HUES6 (cell line): Measurements from ENCODE around the gene C19orf47.
A peak's percentile ranks its signal among the peaks of the same experiment; 100 is the strongest.
"Not testable (repeated sequence)": the region's sequence is repeated elsewhere in the genome, so short reads cannot be mapped to it uniquely, and the experiment has no call there.

Source experiments
- H3K27ac ChIP-seq: 2 replicates; pipeline ENCODE4 v1.7.0; 2013; ENCODE audit warnings: low read depth, mild to moderate bottlenecking, low read length, inconsistent platforms
- H3K27me3 ChIP-seq: 2 replicates; pipeline ENCODE4 v1.6.1; 2013; ENCODE audit warnings: low read length; ENCODE audit not compliant: control insufficient read depth, insufficient read depth
- H3K36me3 ChIP-seq: 2 replicates; pipeline ENCODE4 v1.6.1; 2013; ENCODE audit warnings: low read length; ENCODE audit not compliant: control insufficient read depth, insufficient read depth
- H3K4me1 ChIP-seq: 2 replicates; pipeline ENCODE4 v1.6.1; 2013; ENCODE audit warnings: low read length; ENCODE audit not compliant: control insufficient read depth, insufficient read depth
- H3K4me3 ChIP-seq: 2 replicates; pipeline ENCODE4 v1.5.1; 2013; ENCODE audit warnings: low read depth, low read length
- H3K9ac ChIP-seq: one replicate; pipeline ENCODE4 v1.6.1; 2013; ENCODE audit warnings: mild to moderate bottlenecking, low read length
- H3K9me3 ChIP-seq: 2 replicates; pipeline ENCODE4 v1.6.1; 2013; ENCODE audit warnings: low read depth, low read length; ENCODE audit not compliant: control insufficient read depth, insufficient read depth

Gene C19orf47

GRCh38 chr19:40374084-40374483, 25.9 kb upstream of the C19orf47 start:
- no peaks in the 10 kb centered on the region for H3K4me1 ChIP-seq
- no peaks in the 10 kb centered on the region for H3K27me3 ChIP-seq
- no peaks in the 10 kb centered on the region for H3K9me3 ChIP-seq
- H3K4me3 ChIP-seq = no peak overlapping the region
- no peak overlapping the region for H3K9ac ChIP-seq
- H3K36me3 ChIP-seq = peaks cover 77% of the 10 kb centered on the region
- H3K27ac ChIP-seq = no peak overlapping the region

GRCh38 chr19:40371802-40372122, 23.6 kb upstream of the C19orf47 start:
- no peak overlapping the region for H3K27ac ChIP-seq
- no peak overlapping the region for H3K4me3 ChIP-seq
- no peaks in the 10 kb centered on the region for H3K27me3 ChIP-seq
- H3K36me3 ChIP-seq = peaks cover 73% of the 10 kb centered on the region
- no peaks in the 10 kb centered on the region for H3K9me3 ChIP-seq
- peaks cover 8% of the 10 kb centered on the region for H3K4me1 ChIP-seq
- no peak overlapping the region for H3K9ac ChIP-seq

- peaks cover 67% of the 10 kb centered on the region for H3K36me3 ChIP-seq
- H3K9ac ChIP-seq = no peak overlapping the region
- no peak overlapping the region for H3K27ac ChIP-seq
Measured at GRCh38 chr19:40370997-40371801, 23.0 kb upstream of the C19orf47 start.

GRCh38 chr19:40370253-40370652, 22.1 kb upstream of the C19orf47 start:
- not testable (repeated sequence) for H3K9me3 ChIP-seq, H3K4me3 ChIP-seq, H3K27ac ChIP-seq, H3K9ac ChIP-seq, H3K27me3 ChIP-seq
- Histone ChIP-seq H3K36me3 (peaks cover 61% of the 10 kb centered on the region), H3K4me1 (peaks cover 19% of the 10 kb centered on the region)

More at GRCh38 chr19:40370997-40371801, 23.0 kb upstream of the C19orf47 start:
- H3K4me1 ChIP-seq = peaks cover 13% of the 10 kb centered on the region
- no peaks in the 10 kb centered on the region for H3K27me3 ChIP-seq
- no peaks in the 10 kb centered on the region for H3K9me3 ChIP-seq
- no peak overlapping the region for H3K4me3 ChIP-seq

- Histone ChIP-seq H3K4me1 (peaks cover 21% of the 10 kb centered on the region), H3K27me3 (no peaks in the 10 kb centered on the region), H3K9me3 (no peaks in the 10 kb centered on the region), H3K36me3 (peaks cover 61% of the 10 kb centered on the region), H3K4me3 (no peak overlapping the region), H3K27ac (no peak overlapping the region), H3K9ac (no peak overlapping the region)
Measured at GRCh38 chr19:40369797-40370196, 21.6 kb upstream of the C19orf47 start.

- H3K27ac ChIP-seq = no peak overlapping the region
- peaks cover 21% of the 10 kb centered on the region for H3K4me1 ChIP-seq
- H3K4me3 ChIP-seq = no peak overlapping the region
- H3K9ac ChIP-seq = no peak overlapping the region
- no peaks in the 10 kb centered on the region for H3K27me3 ChIP-seq
- no peaks in the 10 kb centered on the region for H3K9me3 ChIP-seq
- peaks cover 47% of the 10 kb centered on the region for H3K36me3 ChIP-seq
Measured at GRCh38 chr19:40367577-40368434, 19.6 kb upstream of the C19orf47 start.

- Histone ChIP-seq H3K4me1 (peaks cover 21% of the 10 kb centered on the region), H3K4me3 (peak overlapping the region; percentile 77), H3K27me3 (no peaks in the 10 kb centered on the region), H3K36me3 (peaks cover 40% of the 10 kb centered on the region), H3K9ac (peak overlapping the region; percentile 64), H3K9me3 (no peaks in the 10 kb centered on the region), H3K27ac (peak overlapping the region; percentile 20; the same call in 1 of the 2 replicates)
Measured at GRCh38 chr19:40366697-40367561, 18.7 kb upstream of the C19orf47 start.

- Histone ChIP-seq H3K4me3 (peak overlapping the region; percentile 77), H3K36me3 (peaks cover 28% of the 10 kb centered on the region), H3K27me3 (no peaks in the 10 kb centered on the region), H3K4me1 (peaks cover 21% of the 10 kb centered on the region), H3K27ac (peak overlapping the region; percentile 45; the same call in 1 of the 2 replicates), H3K9me3 (no peaks in the 10 kb centered on the region), H3K9ac (peak overlapping the region; percentile 77)
Measured at GRCh38 chr19:40365613-40366401, 17.6 kb upstream of the C19orf47 start.

GRCh38 chr19:40365010-40365409, 16.8 kb upstream of the C19orf47 start:
- Histone ChIP-seq H3K9ac (no peak overlapping the region), H3K4me1 (peaks cover 21% of the 10 kb centered on the region), H3K27me3 (no peaks in the 10 kb centered on the region), H3K36me3 (peaks cover 22% of the 10 kb centered on the region), H3K27ac (no peak overlapping the region), H3K4me3 (peak overlapping the region; percentile 77), H3K9me3 (no peaks in the 10 kb centered on the region)

GRCh38 chr19:40363069-40363468, 14.9 kb upstream of the C19orf47 start:
- Histone ChIP-seq H3K4me3 (no peak overlapping the region), H3K27me3 (no peaks in the 10 kb centered on the region), H3K4me1 (peaks cover 21% of the 10 kb centered on the region), H3K9ac (no peak overlapping the region), H3K27ac (no peak overlapping the region), H3K36me3 (peaks cover 10% of the 10 kb centered on the region), H3K9me3 (no peaks in the 10 kb centered on the region)
